Activated naive CD4-positive, alpha-beta T cell (primary cell): ENCODE data around the gene CLPTM1L.
"Not testable (repeated sequence)": the region's sequence is repeated elsewhere in the genome, so short reads cannot be mapped to it uniquely, and the experiment has no call there.

ENCODE experiments used
- DNase-seq, 4 experiments: peaks; one replicate each; lab custom pipeline; 2025; lab: John Stamatoyannopoulos, UW

CLPTM1L gene

DNA sequence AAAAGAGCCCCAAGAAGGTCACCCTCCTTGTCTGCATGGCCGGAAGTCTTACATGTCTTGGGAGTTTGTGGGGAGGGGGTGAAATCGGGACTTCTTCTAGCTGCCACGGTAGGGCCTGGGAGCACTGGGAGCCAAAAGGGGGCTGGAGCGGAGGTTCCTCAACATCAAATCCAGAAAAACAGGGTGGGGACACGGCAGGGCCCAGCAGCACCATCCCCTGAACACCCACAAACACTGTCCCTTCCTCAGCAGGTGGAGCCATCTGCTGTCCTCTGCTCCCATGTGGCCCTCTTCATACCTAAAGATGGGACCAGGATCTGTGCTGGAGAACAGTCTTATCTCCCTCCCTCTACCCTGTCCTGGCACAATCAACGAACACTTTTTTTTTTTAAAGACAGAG is 52.8 kb downstream of the CLPTM1L start:
- DNase-seq, result no peak

GRCh38 chr5:1291611-1292080 is 53.3 kb downstream of the CLPTM1L start:
- no peak for DNase-seq

DNA sequence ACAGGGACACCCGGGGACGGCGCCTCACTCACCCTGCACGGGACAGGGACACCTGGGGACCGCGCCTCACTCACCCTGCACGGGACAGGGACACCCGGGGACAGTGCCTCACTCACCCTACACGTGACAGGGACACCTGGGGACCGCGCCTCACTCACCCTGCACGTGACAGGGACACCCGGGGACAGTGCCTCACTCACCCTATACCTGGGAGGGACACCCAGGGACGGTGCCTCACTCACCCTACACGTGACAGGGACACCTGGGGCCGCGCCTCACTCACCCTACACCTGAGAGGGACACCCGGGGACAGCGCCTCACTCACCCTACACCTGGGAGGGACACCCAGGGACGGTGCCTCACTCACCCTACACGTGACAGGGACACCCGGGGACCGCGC is 53.9 kb downstream of the CLPTM1L start:
- not testable (repeated sequence) for DNase-seq

GRCh38 chr5:1289559-1289958 is 55.3 kb downstream of the CLPTM1L start:
- DNase-seq, result not testable (repeated sequence)

DNA sequence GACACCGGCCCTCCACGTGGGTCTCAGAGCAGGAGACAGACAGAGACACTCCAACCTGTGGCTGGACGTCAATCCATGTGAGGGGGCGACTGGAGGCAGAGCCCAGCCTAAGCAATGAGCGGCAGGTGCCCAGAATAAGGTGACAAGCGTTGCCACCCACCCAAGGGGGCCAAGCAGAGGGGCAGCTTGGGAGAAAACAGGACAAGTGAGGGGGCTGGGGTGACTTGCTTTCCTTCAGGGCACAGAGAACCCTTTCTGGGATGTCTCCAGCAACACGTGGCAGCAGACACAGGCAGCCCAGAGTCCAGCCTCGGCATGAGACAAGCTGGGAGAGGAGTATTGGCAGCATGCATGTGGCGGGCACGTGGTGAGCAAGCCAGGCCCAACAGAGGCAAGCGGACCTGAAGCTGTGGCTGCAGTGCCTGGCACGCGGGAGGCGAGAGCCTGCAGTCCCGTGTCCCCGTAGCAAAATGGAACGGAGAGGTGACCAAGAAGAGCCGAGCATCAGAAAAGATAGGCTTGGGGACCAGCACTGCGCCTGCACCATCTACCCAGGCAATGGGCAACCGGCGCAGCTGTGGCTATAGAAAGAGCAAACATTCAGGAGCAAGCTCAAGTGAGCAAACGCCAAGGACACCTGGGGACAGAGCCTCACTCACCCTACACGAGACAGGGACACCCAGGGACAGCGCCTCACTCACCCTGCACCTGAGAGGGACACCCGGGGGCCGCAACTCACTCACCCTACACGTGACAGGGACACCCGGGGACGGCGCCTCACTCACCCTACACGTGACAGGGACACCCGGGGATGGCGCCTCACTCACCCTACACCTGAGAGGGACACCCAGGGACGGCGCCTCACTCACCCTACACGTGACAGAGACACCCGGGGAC is 56.2 kb downstream of the CLPTM1L start:
- DNase-seq, result no peak

DNA sequence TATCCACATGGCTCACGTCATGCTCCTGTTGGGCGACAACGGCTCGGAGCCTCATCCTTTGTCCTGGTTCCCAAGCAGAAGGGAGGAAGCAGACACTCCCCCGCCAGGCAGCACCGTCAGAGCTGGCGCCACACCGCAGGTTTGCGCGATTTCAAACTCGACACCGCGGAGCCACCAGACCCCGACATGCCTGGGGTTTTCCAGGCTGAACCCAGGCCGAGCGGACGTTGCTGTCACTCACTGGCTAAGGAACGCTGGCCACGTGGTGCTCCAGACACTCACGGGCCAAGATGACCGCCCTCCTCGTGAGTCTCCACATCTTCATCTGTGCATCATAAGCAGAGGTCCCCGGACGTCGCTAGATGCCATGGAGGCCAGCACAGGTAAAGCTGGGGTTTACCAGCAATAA is 59.0 kb downstream of the CLPTM1L start:
- DNase-seq, result no peak

DNA sequence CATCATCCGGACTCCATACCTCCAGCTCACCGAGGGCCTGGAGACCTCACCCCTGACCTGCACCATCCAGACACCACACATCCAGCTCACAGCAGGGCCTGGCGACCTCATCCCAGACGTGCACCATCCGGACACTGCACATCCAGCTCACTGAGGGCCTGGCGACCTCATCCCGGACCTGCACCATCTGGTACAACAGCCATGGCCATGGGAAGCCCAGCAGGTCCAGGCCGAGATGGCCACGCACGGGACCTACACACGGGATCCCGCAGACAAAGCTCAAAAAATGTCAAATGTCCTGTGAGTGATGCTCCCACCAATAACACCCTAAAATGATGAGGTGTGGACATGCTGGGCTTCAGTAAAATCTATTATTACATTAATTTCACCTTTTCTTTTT is 59.8 kb downstream of the CLPTM1L start:
- DNase-seq, result no peak

DNA sequence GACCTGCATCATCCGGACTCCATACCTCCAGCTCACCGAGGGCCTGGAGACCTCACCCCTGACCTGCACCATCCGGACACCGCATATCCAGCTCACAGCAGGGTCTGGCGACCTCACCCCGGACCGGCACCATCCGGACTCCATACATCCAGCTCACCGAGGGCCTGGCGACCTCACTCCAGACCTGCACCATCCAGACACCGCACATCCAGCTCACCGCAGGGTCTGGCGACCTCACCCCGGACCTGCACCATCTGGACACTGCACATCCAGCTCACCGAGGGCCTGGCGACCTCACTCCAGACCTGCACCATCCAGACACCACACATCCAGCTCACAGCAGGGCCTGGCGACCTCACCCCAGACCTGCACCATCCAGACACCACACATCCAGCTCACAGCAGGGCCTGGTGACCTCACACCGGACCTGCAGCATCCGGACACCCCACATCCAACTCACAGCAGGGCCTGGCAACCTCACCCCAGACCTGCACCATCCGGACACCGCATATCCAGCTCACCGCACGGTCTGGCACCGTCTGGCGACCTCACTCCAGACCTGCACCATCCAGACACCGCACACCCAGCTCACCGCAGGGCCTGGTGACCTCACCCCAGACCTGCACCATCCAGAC is 60.4 kb downstream of the CLPTM1L start:
- DNase-seq, result not testable (repeated sequence)

GRCh38 chr5:1283729-1284041 is 61.2 kb downstream of the CLPTM1L start:
- not testable (repeated sequence) for DNase-seq

DNA sequence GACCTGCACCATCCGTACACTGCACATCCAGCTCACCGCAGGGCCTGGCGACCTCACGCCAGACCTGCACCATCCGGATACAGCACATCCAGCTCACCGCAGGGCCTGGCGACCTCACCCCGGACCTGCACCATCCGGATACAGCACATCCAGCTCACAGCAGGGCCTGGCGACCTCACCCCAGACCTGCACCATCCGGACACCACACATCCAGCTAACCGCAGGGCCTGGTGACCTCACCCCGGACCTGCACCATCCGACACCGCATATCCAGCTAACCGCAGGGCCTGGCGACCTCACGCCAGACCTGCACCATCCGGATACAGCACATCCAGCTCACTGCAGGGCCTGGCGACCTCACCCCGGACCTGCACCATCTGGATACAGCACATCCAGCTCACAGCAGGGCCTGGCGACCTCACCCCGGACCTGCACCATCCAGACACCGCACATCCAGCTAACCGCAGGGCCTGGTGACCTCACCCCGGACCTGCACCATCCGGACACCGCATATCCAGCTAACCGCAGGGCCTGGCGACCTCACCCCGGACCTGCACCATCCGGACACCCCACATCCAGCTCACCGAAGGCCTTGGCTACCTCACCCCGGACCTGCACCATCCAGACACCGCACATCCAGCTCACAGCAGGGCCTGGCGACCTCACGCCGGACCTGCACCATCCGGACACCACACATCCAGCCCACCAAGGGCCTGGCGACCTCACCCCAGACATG is 61.7 kb downstream of the CLPTM1L start:
- DNase-seq, result not testable (repeated sequence)

DNA sequence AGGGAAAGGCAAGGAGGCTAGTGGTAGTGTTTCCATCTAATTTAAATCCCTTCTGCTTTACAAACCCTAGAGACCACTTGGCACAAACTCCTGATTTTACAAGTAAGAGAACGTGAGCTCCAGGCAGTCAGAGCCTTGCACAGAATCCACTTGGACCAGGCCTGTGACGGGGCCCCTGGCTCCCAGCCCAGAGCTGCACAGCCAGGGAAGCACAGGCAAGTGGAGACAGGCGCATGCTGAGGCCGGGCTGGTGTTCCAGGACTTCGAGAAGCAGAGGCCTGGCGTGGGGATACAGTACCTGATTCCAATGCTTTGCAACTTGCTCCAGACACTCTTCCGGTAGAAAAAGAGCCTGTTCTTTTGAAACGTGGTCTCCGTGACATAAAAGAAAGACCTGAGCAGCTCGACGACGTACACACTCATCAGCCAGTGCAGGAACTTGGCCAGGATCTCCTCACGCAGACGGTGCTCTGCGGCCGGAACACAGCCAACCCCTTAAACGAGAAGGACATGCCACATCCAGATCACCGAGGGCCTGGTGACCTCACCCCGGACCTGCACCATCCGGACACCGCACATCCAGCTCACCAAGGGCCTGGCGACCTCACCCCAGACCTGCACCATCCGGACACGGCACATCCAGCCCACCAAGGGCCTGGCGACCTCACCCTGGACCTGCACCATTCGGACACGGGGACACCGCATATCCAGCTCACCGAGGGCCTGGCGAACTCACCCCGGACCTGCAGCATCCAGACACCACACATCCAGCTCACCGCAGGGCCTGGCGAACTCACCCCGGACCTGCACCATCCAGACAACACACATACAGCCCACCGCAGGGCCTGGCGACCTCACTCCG is 62.5 kb downstream of the CLPTM1L start:
- DNase-seq, result no peak

DNA sequence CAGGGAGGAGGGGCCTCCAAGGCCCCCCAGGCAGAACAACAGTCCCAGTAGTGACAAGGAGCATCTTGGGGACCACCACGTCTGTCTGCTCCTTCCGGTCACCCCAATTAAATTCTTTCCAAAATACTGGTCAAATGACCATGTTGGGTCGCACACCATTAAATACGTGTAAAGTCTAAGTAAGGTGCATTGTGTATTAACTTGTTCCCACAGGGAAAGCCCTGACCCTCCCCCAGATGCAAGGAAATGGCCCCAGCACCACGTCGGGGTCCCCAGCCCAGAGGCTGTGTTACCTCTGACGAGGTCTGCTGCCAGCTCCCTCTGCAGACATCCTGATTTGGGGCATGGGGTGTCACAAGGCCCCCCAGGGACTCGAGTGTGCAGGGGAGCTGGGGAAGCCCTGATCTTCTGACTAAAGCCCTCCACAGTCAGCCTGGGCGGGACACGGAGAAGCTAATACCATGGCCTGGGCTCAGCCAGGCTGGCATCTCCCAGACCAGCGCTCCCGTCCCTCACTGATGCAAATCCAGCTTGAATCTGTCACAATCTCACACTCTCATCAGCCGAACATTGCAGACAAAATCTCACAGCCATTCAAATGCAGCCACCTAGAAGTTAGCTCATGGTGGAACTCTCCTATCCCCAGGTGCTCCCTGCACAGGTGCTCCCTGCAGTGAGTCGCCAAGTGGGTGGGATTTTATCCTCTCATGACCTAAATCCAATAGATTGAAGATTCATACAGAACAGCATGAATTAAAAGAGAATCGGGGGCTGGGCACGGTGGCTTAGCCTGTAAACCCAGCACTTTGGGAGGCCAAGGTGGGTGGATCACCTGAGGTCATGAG is 63.6 kb downstream of the CLPTM1L start:
- no peak for DNase-seq

DNA sequence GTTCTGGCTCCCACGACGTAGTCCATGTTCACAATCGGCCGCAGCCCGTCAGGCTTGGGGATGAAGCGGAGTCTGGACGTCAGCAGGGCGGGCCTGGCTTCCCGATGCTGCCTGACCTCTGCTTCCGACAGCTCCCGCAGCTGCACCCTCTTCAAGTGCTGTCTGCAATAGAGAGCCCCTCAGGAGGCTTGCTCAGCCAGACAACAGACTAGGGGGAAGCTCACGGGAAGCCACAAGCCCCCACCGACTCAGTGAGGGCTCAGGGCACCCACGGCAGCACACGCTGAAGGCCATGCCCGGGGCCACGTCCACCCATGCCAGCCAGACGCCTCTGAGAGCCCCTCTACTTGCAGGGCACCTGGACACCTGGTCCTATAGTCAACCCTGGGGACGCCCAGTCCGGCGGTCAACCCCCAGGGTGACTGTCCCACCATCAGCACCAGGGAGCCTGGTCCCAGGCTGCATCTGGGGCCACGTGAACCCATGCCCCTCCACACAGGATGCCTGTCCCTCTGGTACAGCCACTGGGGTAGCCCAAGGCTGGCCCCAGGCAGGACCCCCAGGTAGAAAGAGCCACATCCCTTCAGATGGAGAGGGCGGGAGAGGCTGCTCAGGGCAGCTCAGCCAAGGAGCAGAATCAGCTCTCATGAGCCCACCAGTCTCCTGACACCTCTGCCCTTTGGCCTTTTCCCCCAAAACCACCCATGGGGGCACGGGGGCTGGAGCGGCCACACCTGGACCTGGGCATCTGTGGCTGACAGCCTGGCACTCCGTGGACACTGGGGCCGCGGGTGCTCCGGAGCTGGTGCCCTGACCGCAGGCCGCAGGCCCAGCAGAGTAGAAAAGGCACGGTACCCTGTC is 64.5 kb downstream of the CLPTM1L start:
- DNase-seq, result no peak

- no peak for DNase-seq
Observed at GRCh38 chr5:1279443-1280151, 65.3 kb downstream of the CLPTM1L start.

- no peak for DNase-seq
Observed at GRCh38 chr5:1278656-1279442, 66.0 kb downstream of the CLPTM1L start.

- no peak for DNase-seq
Observed at GRCh38 chr5:1278216-1278615, 66.7 kb downstream of the CLPTM1L start.

DNA sequence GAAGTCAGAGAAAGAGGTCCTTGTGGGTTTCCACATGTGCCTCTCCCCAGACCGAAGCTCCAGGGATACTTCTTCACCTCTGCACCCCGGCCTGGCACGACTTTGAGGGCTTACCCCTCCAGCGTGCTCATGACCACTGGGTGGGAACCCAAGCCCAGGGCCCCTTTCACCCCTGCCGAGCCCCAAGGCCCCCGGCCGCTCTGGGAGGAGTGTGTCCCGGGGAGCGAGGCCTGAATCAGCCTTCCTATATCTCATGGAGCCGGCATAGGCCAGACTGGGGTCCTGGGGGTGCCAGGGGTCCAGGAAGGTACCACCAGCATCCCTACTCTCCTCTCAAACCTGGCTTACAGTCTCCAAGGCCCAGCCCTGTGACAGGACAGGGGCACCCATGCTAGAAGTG is 67.1 kb downstream of the CLPTM1L start:
- no peak for DNase-seq

- no peak for DNase-seq
Observed at GRCh38 chr5:1277331-1277730, 67.6 kb downstream of the CLPTM1L start.
